GM18519 (cell line): ENCODE data around the gene NRIP1.

Experiments used
- ATAC-seq: cut with Tn5 transposase; IDR thresholded peaks from one replicate; pipeline ENCODE4 v1.9.1; 2021; ENCODE audit warnings: mild to moderate bottlenecking, moderate library complexity; ENCODE audit not compliant: unreplicated experiment, low FRiP score

NRIP1 gene

GRCh38 chr21:15071009-15071408 is 6.2 kb upstream of the NRIP1 start:
- ATAC-seq: no peak

GRCh38 chr21:15066123-15066575 is 1.3 kb upstream of the NRIP1 start:
- ATAC-seq: no peak

GRCh38 chr21:15065392-15066122 is 757 bp upstream of the NRIP1 start:
- ATAC-seq: no peak

- ATAC-seq: peak; percentile 0
Observed at GRCh38 chr21:15063814-15064575, 805 bp downstream of the NRIP1 start.

GRCh38 chr21:15063081-15063813 is 1.6 kb downstream of the NRIP1 start:
- no peak for ATAC-seq

GRCh38 chr21:15062606-15062965 is 2.2 kb downstream of the NRIP1 start:
- no peak for ATAC-seq

GRCh38 chr21:15061747-15062605 is 2.8 kb downstream of the NRIP1 start:
- ATAC-seq: no peak

- no peak for ATAC-seq
Observed at GRCh38 chr21:15061279-15061678, 3.5 kb downstream of the NRIP1 start.

GRCh38 chr21:15060543-15061175 is 4.1 kb downstream of the NRIP1 start:
- ATAC-seq: no peak

GRCh38 chr21:15059397-15059796 is 5.4 kb downstream of the NRIP1 start:
- ATAC-seq: no peak

GRCh38 chr21:15058854-15059263 is 5.9 kb downstream of the NRIP1 start:
- ATAC-seq: no peak

- no peak for ATAC-seq
Observed at GRCh38 chr21:15057285-15057684, 7.5 kb downstream of the NRIP1 start.

- no peak for ATAC-seq
Observed at GRCh38 chr21:15054606-15055239, 10.1 kb downstream of the NRIP1 start.

GRCh38 chr21:15054089-15054488 is 10.7 kb downstream of the NRIP1 start:
- ATAC-seq: no peak

GRCh38 chr21:15053500-15053899 is 11.3 kb downstream of the NRIP1 start:
- no peak for ATAC-seq

GRCh38 chr21:15052459-15052763 is 12.4 kb downstream of the NRIP1 start:
- ATAC-seq: peak; percentile 8

GRCh38 chr21:15051644-15052458 is 12.9 kb downstream of the NRIP1 start:
- ATAC-seq: peak; percentile 77

GRCh38 chr21:15050568-15051377 is 14.0 kb downstream of the NRIP1 start:
- ATAC-seq: no peak
